Prostate gland (tissue), 2 donors: ENCODE data around the gene ATF1.

Experiments
- POLR2A ChIP-seq: fragments of 450-650 bp; IDR thresholded peaks from one replicate; pipeline ENCODE4 v1.6.1; 2016; ENCODE audit warnings: antibody characterized with exemption, mild to moderate bottlenecking
- POLR2AphosphoS5 ChIP-seq: sonication (generic); formaldehyde crosslinking; IDR thresholded peaks from one replicate; pipeline ENCODE4 v1.6.1; 2017; ENCODE audit warnings: antibody characterized with exemption
- TF ChIP-seq, protein P1 (sequence below), 4 experiments: fragments of 200-600 bp in 2 of 4; fragments of 450-650 bp in 2 of 4; sonication (generic) in 2 of 4; IDR thresholded peaks; 1 replicate in 3 of 4; 2 replicates in 1 of 4; pipeline ENCODE4 v1.5.1; 2016 to 2019; ENCODE audit warnings: antibody characterized with exemption in 4 of 4, mild to moderate bottlenecking in 2 of 4, moderate library complexity in 2 of 4

DNA sequence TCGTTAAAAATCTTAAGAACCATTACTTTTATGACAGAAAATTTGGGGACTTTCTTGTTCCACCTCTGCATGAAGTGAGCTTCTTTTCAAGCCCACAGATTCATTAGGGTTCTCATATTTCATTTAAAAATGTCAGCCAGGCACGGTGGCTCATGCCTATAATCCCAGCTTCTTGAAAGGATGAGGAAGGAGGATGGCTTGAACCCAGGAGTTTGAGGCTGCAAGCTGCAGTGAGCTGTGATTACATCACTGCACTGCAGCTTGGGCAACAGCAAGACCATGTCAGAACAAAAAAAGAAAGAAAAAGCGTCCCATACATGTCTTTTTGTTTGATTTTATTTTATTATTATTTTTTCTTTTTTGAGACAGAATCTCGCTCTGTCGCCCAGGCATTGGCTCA is 43.4 kb upstream of the ATF1 start:
- TF ChIP-seq, protein P1, sequence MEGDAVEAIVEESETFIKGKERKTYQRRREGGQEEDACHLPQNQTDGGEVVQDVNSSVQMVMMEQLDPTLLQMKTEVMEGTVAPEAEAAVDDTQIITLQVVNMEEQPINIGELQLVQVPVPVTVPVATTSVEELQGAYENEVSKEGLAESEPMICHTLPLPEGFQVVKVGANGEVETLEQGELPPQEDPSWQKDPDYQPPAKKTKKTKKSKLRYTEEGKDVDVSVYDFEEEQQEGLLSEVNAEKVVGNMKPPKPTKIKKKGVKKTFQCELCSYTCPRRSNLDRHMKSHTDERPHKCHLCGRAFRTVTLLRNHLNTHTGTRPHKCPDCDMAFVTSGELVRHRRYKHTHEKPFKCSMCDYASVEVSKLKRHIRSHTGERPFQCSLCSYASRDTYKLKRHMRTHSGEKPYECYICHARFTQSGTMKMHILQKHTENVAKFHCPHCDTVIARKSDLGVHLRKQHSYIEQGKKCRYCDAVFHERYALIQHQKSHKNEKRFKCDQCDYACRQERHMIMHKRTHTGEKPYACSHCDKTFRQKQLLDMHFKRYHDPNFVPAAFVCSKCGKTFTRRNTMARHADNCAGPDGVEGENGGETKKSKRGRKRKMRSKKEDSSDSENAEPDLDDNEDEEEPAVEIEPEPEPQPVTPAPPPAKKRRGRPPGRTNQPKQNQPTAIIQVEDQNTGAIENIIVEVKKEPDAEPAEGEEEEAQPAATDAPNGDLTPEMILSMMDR (IDR thresholded peaks at IDR 0.05) = no peak
- no peak for TF ChIP-seq POLR2A
- no peak for TF ChIP-seq POLR2AphosphoS5
